ENCODE data around the gene NEDD4L.

DNA sequence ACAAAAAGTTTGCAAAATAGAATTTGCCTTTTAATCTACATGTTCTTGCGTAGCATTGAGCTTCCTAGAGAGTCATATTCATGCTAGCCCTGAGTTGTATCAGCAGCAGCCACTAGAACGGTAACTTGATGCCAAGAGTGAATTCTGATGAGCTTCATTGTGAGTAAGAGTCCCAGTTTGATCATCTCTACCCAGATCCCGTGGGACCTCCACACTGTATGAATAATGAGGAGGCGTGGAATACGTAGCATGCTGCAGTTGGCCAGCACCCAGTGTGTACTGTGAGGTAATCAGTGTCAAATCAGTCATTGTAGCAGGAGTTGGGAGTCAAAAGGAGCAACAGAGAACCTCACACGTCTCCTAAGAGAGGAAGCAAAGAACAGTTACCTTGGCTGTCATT is 197.9 kb downstream of the NEDD4L start:
- TF ChIP-seq, protein P1, sequence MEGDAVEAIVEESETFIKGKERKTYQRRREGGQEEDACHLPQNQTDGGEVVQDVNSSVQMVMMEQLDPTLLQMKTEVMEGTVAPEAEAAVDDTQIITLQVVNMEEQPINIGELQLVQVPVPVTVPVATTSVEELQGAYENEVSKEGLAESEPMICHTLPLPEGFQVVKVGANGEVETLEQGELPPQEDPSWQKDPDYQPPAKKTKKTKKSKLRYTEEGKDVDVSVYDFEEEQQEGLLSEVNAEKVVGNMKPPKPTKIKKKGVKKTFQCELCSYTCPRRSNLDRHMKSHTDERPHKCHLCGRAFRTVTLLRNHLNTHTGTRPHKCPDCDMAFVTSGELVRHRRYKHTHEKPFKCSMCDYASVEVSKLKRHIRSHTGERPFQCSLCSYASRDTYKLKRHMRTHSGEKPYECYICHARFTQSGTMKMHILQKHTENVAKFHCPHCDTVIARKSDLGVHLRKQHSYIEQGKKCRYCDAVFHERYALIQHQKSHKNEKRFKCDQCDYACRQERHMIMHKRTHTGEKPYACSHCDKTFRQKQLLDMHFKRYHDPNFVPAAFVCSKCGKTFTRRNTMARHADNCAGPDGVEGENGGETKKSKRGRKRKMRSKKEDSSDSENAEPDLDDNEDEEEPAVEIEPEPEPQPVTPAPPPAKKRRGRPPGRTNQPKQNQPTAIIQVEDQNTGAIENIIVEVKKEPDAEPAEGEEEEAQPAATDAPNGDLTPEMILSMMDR (IDR thresholded peaks at IDR 0.05): no peak
- no peak for TF ChIP-seq EP300 (IDR thresholded peaks at IDR 0.05)

Data from esophagus muscularis mucosa (tissue), 3 donors.